ENCODE measurements around the gene NQO2. TPM values are rescaled to one million over a fixed set of nuclear protein-coding genes. Genes with fewer than 3 reads are reported as not detected.

Gene NQO2
- total and polyA plus RNA-seq, 2 of the 13 experiments (the other 11 are each of a cell fraction or from before 2014, with no cell fraction given): 32.2 to 56.5 TPM

- TF ChIP-seq, protein P1, sequence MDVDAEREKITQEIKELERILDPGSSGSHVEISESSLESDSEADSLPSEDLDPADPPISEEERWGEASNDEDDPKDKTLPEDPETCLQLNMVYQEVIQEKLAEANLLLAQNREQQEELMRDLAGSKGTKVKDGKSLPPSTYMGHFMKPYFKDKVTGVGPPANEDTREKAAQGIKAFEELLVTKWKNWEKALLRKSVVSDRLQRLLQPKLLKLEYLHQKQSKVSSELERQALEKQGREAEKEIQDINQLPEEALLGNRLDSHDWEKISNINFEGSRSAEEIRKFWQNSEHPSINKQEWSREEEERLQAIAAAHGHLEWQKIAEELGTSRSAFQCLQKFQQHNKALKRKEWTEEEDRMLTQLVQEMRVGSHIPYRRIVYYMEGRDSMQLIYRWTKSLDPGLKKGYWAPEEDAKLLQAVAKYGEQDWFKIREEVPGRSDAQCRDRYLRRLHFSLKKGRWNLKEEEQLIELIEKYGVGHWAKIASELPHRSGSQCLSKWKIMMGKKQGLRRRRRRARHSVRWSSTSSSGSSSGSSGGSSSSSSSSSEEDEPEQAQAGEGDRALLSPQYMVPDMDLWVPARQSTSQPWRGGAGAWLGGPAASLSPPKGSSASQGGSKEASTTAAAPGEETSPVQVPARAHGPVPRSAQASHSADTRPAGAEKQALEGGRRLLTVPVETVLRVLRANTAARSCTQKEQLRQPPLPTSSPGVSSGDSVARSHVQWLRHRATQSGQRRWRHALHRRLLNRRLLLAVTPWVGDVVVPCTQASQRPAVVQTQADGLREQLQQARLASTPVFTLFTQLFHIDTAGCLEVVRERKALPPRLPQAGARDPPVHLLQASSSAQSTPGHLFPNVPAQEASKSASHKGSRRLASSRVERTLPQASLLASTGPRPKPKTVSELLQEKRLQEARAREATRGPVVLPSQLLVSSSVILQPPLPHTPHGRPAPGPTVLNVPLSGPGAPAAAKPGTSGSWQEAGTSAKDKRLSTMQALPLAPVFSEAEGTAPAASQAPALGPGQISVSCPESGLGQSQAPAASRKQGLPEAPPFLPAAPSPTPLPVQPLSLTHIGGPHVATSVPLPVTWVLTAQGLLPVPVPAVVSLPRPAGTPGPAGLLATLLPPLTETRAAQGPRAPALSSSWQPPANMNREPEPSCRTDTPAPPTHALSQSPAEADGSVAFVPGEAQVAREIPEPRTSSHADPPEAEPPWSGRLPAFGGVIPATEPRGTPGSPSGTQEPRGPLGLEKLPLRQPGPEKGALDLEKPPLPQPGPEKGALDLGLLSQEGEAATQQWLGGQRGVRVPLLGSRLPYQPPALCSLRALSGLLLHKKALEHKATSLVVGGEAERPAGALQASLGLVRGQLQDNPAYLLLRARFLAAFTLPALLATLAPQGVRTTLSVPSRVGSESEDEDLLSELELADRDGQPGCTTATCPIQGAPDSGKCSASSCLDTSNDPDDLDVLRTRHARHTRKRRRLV (CRISPR knock-in tag; IDR thresholded peaks at IDR 0.05): 0 out of 2 replicates have a peak, but pooled peaks have one; percentile 32
- TF ChIP-seq TEAD3 (CRISPR knock-in tag; optimal IDR thresholded peaks at IDR 0.05; ENCODE audit: borderline replicate concordance) (no peak), ZNF10 (CRISPR knock-in tag; IDR thresholded peaks at IDR 0.05; ENCODE audit: borderline replicate concordance, low read depth) (no peak), FOXK2 (IDR thresholded peaks at IDR 0.05) (no peak), BCLAF1 (IDR thresholded peaks at IDR 0.05) (no peak), ZNF788 (CRISPR knock-in tag; IDR thresholded peaks at IDR 0.05; ENCODE audit: borderline replicate concordance) (peak; percentile 71; the same call in 1 of the 2 replicates), ZNF83 (CRISPR knock-in tag; IDR thresholded peaks at IDR 0.05; ENCODE audit: borderline replicate concordance) (no peak; the same call in 1 of the 2 replicates), ZNF18 (CRISPR knock-in tag; IDR thresholded peaks at IDR 0.05; ENCODE audit: insufficient replicate concordance) (no peak), ZNF350 (CRISPR knock-in tag; IDR thresholded peaks at IDR 0.05; ENCODE audit: borderline replicate concordance, low read depth) (0 out of 2 replicates have a peak, but pooled peaks have one; percentile 60), ZMYM4 (CRISPR knock-in tag; IDR thresholded peaks at IDR 0.05) (peak; percentile 84), MLX (CRISPR knock-in tag; IDR thresholded peaks at IDR 0.05) (0 out of 2 replicates have a peak, but pooled peaks have one; percentile 20), YEATS2 (CRISPR knock-in tag; IDR thresholded peaks at IDR 0.05; ENCODE audit: borderline replicate concordance) (peak; percentile 62), JUNB (CRISPR knock-in tag; IDR thresholded peaks at IDR 0.05; ENCODE audit: borderline replicate concordance) (peak; percentile 54; the same call in 1 of the 2 replicates), SMARCE1 (IDR thresholded peaks at IDR 0.05; ENCODE audit: borderline replicate concordance) (no peak)
- TF ChIP-seq, protein P2, sequence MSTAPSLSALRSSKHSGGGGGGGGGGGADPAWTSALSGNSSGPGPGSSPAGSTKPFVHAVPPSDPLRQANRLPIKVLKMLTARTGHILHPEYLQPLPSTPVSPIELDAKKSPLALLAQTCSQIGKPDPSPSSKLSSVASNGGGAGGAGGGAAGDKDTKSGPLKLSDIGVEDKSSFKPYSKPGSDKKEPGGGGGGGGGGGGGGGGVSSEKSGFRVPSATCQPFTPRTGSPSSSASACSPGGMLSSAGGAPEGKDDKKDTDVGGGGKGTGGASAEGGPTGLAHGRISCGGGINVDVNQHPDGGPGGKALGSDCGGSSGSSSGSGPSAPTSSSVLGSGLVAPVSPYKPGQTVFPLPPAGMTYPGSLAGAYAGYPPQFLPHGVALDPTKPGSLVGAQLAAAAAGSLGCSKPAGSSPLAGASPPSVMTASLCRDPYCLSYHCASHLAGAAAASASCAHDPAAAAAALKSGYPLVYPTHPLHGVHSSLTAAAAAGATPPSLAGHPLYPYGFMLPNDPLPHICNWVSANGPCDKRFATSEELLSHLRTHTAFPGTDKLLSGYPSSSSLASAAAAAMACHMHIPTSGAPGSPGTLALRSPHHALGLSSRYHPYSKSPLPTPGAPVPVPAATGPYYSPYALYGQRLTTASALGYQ (CRISPR knock-in tag; IDR thresholded peaks at IDR 0.05): peak; percentile 43
These were observed 68.9 kb downstream of the NQO2 start, which contains the start of gene RIPK1 (continued) for GRCh38 chr6:3068329-3069214.
